IPS-15b (cell line): ENCODE measurements around the gene PIGV.
"Not testable (repeated sequence)": the region's sequence is repeated elsewhere in the genome, so short reads cannot be mapped to it uniquely, and the experiment has no call there.

Source experiments
- H3K27me3 ChIP-seq: one replicate; pipeline ENCODE4 v1.6.1; 2013; ENCODE audit warnings: low read length; ENCODE audit not compliant: control insufficient read depth, insufficient read depth
- H3K36me3 ChIP-seq: one replicate; pipeline ENCODE4 v1.6.1; 2013; ENCODE audit warnings: low read length; ENCODE audit not compliant: control insufficient read depth, insufficient read depth
- H3K4me1 ChIP-seq: one replicate; pipeline ENCODE4 v1.6.1; 2013; ENCODE audit warnings: mild to moderate bottlenecking, low read length; ENCODE audit not compliant: control insufficient read depth, insufficient read depth
- H3K4me3 ChIP-seq: one replicate; pipeline ENCODE4 v1.5.1; 2013; ENCODE audit warnings: low read depth, low read length
- H3K9ac ChIP-seq: one replicate; pipeline ENCODE4 v1.6.1; 2013; ENCODE audit warnings: low read depth, mild to moderate bottlenecking, low read length
- H3K9me3 ChIP-seq: one replicate; pipeline ENCODE4 v1.6.1; 2013; ENCODE audit warnings: mild to moderate bottlenecking, low read length; ENCODE audit not compliant: control insufficient read depth, insufficient read depth

PIGV gene

DNA sequence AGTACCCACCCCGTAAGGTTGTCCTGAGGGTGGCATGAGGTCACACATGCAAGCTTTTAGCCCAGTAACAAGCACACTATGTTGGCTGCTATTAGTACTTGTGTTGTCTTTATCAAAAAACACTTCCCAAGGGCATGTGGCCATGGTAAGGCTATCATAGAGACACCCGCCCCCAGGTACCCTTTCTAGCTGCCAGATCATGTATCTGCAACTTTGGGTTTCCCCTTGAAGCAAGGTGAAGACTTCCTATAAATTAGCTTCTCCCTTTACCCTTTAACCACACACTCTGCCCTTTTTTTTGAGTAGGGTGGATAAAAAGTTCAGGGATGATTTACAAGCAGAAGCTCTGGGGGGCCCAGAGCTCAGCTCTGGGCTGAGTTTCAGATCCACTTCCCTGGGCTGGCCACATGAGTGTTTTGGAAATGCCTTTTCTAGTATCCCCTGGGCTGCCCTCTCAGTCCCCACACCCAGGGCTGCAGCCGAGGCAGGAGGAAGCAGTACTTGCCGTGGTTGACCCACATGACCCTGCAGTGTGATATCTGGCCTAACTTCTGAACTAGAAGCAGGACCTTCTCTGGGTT, 40.8 kb downstream of the PIGV start:
- no peak overlapping the region for H3K4me3 ChIP-seq
- H3K9ac ChIP-seq: no peak overlapping the region
- peaks cover 3% of the 10 kb centered on the region for H3K4me1 ChIP-seq

DNA sequence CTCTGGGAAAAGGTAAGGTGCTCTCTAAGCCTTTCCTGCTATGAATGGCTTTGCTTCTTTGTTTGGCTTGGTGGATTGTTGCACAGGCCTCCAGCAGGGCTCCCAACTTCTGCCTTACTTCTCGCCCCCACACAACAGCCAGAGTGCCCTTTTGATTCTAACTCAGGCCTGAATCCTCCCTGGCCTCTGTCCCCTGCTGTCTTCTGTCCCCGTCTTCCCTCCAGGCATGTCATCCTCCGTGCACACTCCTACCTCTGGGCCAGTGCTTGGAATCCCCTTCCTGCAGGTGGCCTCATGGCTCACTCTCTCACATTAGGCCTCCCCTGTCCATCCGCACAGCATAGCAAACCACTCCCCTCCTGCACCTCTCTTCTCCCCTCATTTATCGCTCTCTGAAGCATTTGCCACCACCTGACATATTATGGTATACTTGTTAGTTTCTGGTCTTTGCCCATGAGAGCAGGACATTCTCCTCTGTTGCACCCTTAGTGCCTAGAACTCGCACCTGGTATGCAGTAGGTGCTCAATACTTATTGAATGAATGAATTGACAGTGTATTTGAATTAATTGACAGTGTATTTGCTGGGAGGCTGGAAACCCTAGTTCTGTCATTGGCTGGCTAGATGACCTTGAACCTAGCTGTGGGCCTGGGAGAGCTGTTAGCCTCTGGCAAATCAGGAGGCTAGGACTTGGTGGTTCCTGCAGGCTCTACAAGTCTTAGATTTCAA, 41.6 kb downstream of the PIGV start:
- H3K4me1 ChIP-seq: peaks cover 3% of the 10 kb centered on the region
- no peak overlapping the region for H3K4me3 ChIP-seq
- H3K9ac ChIP-seq: no peak overlapping the region
- H3K27me3 ChIP-seq: no peaks in the 10 kb centered on the region
- H3K9me3 ChIP-seq: no peaks in the 10 kb centered on the region
- H3K36me3 ChIP-seq: peaks cover 12% of the 10 kb centered on the region

More for the DNA sequence above, 40.8 kb downstream of the PIGV start:
- H3K9me3 ChIP-seq: no peaks in the 10 kb centered on the region
- peaks cover 4% of the 10 kb centered on the region for H3K36me3 ChIP-seq
- H3K27me3 ChIP-seq: no peaks in the 10 kb centered on the region

DNA sequence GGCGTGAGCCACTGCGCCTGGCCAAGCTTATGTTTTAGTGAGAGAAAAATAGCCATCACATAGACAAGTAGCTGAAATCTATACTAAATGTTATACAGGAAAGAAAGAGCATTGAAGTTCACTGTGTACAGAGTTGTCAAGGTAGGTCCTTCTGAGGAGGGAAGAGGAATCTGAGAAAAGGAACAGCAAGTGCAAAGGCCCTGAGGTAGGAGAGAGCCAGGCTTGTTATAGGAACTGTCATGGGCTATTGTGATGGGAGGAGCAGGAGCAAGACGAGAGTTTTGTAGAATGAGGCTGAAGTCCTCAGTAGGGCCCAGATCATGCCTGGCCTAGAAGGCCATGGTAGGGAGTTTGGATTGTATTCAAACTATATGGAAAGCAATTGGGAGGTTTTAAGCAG, 43.3 kb downstream of the PIGV start:
- no peak overlapping the region for H3K9ac ChIP-seq
- no peak overlapping the region for H3K4me3 ChIP-seq
- peaks cover 12% of the 10 kb centered on the region for H3K36me3 ChIP-seq
- H3K4me1 ChIP-seq: peaks cover 3% of the 10 kb centered on the region
- H3K9me3 ChIP-seq: no peaks in the 10 kb centered on the region
- no peaks in the 10 kb centered on the region for H3K27me3 ChIP-seq

DNA sequence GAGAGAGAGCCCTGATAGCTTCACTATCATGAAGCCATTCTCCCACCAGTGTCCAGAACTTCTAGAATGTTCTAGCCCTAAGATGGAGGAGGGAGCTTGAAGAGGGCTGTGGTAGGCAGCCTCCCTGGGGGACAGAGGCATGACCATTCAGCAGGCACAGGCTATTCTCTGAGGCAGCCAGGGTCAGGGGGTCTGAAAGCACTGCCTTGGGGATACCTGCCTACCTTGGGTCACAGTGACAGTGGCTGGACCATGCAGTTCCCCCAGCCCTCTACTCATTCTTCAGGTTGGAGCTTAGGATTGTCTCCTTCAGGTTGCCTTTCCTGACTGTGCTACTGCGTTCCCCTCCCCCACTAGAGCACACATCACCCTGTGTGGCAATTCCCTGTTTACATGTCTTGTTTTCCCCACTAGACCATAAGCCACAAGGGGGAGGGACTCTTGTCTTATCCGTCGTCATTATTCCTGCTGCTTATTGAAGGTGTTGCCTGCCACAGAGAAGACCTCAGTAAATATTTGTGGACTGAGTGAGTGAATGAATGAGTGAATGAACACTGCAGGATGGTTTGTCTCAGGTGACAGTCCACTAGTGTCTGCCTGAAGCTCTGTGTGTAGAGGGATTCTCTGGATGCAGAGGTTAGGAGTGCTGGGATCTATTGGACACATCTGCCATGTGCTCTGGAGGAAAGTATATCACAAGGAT, 43.9 kb downstream of the PIGV start:
- Histone ChIP-seq H3K9me3 (no peaks in the 10 kb centered on the region), H3K36me3 (peaks cover 12% of the 10 kb centered on the region), H3K27me3 (no peaks in the 10 kb centered on the region), H3K4me1 (peaks cover 3% of the 10 kb centered on the region), H3K9ac (peak overlapping the region; percentile 13), H3K4me3 (no peak overlapping the region)

DNA sequence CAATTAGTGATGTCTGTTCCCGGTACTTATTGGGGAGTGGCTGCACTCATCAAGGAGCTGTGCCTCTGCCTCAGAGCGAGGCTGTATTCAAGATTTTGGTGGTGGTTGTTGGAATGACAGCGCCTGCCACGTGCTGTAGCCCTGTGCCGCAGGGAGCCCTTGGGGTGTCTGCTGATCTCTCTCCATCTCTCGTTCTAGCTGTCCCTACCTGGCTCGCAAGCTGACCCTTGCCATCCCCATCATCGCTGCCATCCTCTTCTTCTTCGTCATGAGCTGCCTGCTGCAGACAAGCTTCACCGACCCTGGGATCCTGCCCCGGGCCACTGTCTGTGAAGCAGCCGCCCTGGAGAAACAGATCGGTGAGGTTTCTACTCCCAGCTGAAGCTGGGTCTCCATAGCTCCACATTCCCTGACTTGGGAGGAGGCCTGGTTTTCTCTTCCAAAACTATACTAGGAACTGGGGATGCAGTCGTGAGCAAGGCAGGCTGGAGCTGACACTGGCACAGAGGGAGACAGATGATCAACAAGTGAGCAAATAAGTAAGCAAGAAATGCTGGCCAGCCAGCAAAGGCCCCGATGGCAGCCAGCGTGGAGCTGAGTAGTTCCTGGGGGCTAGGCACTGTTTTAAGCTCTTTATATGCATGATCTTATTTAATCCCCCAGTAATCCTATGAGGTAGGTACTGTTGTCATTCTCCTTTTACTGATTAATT, 44.7 kb downstream of the PIGV start:
- no peak overlapping the region for H3K4me3 ChIP-seq
- H3K9ac ChIP-seq: peak overlapping the region; percentile 13
- no peaks in the 10 kb centered on the region for H3K9me3 ChIP-seq
- H3K36me3 ChIP-seq: peaks cover 12% of the 10 kb centered on the region
- no peaks in the 10 kb centered on the region for H3K27me3 ChIP-seq
- peaks cover 3% of the 10 kb centered on the region for H3K4me1 ChIP-seq

DNA sequence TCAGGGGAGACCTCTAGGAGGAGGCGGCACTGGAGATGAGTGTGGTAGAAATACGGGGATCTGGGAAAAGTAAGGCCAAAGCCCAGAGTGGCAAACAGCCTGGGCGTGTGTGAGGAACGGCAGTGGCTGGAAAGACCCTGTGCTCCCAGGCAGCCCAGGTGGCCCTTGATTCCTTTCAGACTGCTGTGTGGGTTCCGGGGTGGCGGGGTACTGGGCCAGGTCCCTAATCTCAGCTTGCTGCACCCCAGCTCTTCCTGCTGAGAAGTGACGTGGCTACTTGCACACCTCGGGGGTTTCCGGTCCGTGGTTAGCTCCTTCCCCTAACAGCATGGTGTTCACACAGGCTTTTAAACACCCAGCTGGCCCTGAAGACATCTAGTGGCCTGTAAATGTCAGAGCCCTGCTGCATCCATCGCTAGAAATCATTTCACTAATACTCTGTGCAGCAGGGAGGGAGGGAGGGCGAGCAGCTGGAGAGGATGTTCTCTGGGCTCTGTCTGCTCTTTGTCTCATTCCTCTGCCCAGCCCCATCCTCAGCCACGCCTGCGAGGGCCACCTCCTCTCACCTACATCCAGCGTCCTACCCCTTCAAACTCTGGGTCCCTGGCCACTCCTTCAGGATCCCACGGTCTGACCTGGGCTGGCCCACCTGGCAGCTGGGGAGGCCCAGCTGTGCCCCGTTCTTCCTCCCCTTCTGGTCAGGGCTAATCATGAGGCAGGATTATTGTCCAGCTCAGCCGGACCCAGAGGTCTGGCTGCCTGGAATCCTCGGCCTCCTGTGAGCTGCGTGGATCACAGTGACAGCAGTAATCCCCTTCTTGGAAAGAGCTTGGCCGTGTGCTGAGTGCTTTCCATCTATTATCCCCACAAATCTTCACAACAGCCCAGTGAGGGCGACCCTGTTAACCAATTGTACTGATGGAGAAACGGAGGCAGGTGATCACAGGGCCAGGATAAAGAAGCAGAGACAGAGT, 46.0 kb downstream of the PIGV start:
- no peak overlapping the region for H3K9ac ChIP-seq
- no peaks in the 10 kb centered on the region for H3K9me3 ChIP-seq
- no peak overlapping the region for H3K4me3 ChIP-seq
- H3K27me3 ChIP-seq: no peaks in the 10 kb centered on the region
- peaks cover 12% of the 10 kb centered on the region for H3K36me3 ChIP-seq
- peaks cover 3% of the 10 kb centered on the region for H3K4me1 ChIP-seq

DNA sequence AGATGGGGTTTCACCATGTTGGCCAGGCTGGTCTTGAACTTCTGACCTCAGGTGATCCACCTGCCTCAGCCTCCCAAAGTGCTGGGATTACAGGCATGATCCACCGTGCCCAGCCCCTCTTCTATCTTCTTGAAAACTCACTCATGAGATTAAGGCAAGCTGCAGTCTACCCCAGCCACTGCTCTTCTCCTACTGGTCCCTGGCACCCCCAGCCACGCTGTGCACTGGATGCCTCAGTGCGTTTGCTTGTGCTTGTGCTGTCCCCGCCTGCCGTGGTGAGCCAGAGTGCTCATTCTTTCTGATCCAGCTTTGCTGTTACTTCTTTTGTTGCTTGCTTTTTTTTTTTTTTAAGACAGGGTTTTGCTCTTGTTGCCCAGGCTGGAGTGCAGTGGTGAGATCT, 49.9 kb downstream of the PIGV start:
- not testable (repeated sequence) for H3K4me1 ChIP-seq, H3K4me3 ChIP-seq, H3K9ac ChIP-seq, H3K27me3 ChIP-seq, H3K9me3 ChIP-seq
- H3K36me3 ChIP-seq: peaks cover 14% of the 10 kb centered on the region

DNA sequence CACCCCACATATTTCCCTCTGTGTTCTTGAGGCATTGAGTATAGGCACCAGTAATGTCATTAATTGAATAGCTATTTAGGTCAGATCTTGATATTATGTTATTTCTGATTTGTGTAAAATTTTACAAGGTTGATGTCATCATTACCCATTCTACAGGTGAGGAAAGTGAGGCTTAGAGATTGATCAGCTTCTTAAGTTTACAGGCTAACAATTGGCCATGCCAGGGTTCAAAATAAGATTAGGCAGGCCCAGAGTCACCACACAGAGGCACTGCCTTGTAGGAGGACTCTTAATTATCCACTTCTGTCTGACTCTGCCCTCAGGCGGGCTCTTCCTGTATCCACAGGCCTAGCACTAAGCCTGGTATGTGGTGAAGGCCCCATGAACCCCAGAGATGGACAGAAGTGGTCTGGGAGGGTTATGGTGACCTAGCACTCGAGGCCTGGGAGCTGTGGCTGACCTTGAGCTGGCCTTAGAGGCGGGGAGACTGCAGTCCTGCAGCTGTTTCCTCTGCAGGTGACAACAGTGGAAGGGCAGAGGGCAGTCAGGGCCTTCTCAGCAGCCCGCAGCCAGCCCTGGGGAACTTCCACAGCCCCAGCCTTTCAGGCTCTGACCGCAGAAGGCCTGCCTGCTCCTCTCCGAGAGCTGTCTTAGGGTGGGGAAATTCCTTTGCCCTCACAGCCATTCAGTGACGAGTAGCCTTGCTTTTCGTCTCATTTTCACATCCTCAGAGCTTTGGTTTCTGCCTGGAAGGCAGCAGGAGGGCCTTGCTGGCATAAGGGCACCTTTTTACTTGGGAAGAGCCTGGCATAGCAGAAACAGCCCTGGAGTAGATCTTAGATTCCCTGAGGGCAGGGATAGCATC, 51.0 kb downstream of the PIGV start:
- Histone ChIP-seq H3K27me3 (no peaks in the 10 kb centered on the region), H3K9me3 (no peaks in the 10 kb centered on the region), H3K4me3 (no peak overlapping the region), H3K9ac (no peak overlapping the region), H3K4me1 (no peaks in the 10 kb centered on the region), H3K36me3 (peaks cover 9% of the 10 kb centered on the region)

DNA sequence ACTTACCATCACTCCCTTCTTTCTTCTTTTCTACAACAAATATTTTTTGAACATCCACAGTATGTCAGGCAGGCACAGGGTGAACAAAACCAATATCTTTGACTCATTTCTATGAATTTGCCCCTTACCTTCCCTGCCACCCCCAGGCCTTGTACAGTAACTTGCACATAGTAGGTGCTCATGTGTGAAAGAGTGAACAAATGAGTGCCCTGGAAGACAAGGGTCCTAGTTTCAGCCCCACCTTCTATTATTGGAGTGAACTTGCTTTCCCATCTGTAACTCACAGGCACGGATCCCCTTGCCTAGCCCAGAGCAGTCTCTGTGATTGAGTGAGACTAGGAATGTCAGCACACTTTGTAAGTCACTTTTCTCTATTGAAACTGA, 51.6 kb downstream of the PIGV start:
- H3K4me3 ChIP-seq: no peak overlapping the region
- no peaks in the 10 kb centered on the region for H3K9me3 ChIP-seq
- H3K36me3 ChIP-seq: peaks cover 5% of the 10 kb centered on the region
- no peak overlapping the region for H3K9ac ChIP-seq
- no peaks in the 10 kb centered on the region for H3K27me3 ChIP-seq
- H3K4me1 ChIP-seq: no peaks in the 10 kb centered on the region

DNA sequence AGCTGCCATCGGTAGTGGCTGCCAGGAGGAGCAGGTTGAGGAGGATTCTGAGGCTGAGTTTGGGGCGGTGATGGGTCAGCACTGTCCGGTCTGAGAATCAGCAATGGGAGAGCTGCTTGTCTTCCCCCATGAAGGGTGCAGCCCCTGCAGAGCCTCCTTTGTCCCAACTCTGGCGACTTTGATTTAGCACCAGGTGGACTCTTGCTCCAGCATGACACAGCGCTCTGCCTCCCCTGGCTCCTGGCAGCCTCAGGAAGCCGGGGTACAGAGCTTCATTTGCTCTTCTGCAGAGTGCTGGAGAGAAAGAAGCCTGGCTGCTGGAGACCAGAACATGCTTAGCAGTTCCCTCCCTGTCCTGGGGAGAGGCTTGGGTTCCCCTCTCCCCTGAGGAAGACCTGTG, 52.0 kb downstream of the PIGV start:
- Histone ChIP-seq H3K4me1 (no peaks in the 10 kb centered on the region), H3K27me3 (no peaks in the 10 kb centered on the region), H3K9me3 (no peaks in the 10 kb centered on the region), H3K4me3 (no peak overlapping the region), H3K9ac (no peak overlapping the region), H3K36me3 (peaks cover 5% of the 10 kb centered on the region)
